ENCODE measurements around the gene PTH2R. TPM values are rescaled to one million over a fixed set of nuclear protein-coding genes. Genes with fewer than 3 reads are reported as not detected.

PTH2R gene
- total RNA-seq, 1 experiment from 2014 or later: 0.10 TPM

DNA sequence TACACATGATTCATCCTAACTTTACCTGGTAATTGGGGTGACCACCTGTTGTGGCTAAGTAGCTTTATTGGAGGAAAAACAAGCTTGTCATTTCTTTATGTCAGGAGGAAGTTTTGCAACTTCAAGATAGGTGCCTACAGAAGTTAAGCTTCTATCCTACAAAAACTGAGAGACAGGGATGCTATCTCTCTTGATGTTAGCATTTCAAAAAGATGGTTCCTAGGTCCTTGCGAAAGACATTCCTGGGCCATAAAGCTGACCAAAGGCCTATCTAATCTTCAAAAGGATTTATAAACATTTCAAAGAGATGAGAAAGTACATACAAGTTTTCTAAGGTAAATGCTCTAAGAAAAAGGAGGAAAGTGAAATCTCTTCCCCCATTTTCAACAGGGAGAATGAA, 61.0 kb downstream of the PTH2R start:
- Histone ChIP-seq H3K27ac (ENCODE audit: low read length) (no peak overlapping the region), H3K4me1 (ENCODE audit: control insufficient read depth, insufficient read depth, low read length) (no peaks in the 10 kb centered on the region), H3K4me3 (ENCODE audit: low read depth in 2 of 2, low read length in 2 of 2) (no peak overlapping the region), H3K27me3 (ENCODE audit: control insufficient read depth, insufficient read depth, low read length) (no peaks in the 10 kb centered on the region; the same call in 1 of the 2 replicates), H3K9me3 (ENCODE audit: control insufficient read depth, insufficient read depth, low read depth, low read length) (no peaks in the 10 kb centered on the region), H3K36me3 (ENCODE audit: control insufficient read depth, insufficient read depth, low read length) (no peaks in the 10 kb centered on the region)
- ATAC-seq (no peak), DNase-seq (ENCODE audit: low read depth, low spot score) (no peak)
- intact Hi-C loops (cut with micrococcal nuclease; ENCODE audit: unreplicated experiment) (loop anchor here (2.0 to 5.0 kb wide), 2 partner anchors 740 to 863 kb away; no protein-coding TSS in a partner anchor), in situ Hi-C loops (cut with HindIII; ENCODE audit: low pct_unique_long_range_greater_than_20kb, low sequenced_read_pairs) (no loop called here)
- TF ChIP-seq TCF7L2 (IDR thresholded peaks at IDR 0.05; ENCODE audit: low read depth, low read length) (no peak), SIN3A (IDR thresholded peaks at IDR 0.05; ENCODE audit: borderline replicate concordance, insufficient read depth, low read depth, low read length) (no peak), POLR2AphosphoS5 (IDR thresholded peaks at IDR 0.05; ENCODE audit: low read depth, low read length) (no peak)
- TF ChIP-seq, protein P1, sequence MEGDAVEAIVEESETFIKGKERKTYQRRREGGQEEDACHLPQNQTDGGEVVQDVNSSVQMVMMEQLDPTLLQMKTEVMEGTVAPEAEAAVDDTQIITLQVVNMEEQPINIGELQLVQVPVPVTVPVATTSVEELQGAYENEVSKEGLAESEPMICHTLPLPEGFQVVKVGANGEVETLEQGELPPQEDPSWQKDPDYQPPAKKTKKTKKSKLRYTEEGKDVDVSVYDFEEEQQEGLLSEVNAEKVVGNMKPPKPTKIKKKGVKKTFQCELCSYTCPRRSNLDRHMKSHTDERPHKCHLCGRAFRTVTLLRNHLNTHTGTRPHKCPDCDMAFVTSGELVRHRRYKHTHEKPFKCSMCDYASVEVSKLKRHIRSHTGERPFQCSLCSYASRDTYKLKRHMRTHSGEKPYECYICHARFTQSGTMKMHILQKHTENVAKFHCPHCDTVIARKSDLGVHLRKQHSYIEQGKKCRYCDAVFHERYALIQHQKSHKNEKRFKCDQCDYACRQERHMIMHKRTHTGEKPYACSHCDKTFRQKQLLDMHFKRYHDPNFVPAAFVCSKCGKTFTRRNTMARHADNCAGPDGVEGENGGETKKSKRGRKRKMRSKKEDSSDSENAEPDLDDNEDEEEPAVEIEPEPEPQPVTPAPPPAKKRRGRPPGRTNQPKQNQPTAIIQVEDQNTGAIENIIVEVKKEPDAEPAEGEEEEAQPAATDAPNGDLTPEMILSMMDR (IDR thresholded peaks at IDR 0.05): no peak
- TF ChIP-seq, protein P2, sequence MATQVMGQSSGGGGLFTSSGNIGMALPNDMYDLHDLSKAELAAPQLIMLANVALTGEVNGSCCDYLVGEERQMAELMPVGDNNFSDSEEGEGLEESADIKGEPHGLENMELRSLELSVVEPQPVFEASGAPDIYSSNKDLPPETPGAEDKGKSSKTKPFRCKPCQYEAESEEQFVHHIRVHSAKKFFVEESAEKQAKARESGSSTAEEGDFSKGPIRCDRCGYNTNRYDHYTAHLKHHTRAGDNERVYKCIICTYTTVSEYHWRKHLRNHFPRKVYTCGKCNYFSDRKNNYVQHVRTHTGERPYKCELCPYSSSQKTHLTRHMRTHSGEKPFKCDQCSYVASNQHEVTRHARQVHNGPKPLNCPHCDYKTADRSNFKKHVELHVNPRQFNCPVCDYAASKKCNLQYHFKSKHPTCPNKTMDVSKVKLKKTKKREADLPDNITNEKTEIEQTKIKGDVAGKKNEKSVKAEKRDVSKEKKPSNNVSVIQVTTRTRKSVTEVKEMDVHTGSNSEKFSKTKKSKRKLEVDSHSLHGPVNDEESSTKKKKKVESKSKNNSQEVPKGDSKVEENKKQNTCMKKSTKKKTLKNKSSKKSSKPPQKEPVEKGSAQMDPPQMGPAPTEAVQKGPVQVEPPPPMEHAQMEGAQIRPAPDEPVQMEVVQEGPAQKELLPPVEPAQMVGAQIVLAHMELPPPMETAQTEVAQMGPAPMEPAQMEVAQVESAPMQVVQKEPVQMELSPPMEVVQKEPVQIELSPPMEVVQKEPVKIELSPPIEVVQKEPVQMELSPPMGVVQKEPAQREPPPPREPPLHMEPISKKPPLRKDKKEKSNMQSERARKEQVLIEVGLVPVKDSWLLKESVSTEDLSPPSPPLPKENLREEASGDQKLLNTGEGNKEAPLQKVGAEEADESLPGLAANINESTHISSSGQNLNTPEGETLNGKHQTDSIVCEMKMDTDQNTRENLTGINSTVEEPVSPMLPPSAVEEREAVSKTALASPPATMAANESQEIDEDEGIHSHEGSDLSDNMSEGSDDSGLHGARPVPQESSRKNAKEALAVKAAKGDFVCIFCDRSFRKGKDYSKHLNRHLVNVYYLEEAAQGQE (IDR thresholded peaks at IDR 0.05; ENCODE audit: insufficient read depth in 1 of 2, low read depth in 2 of 2, low read length in 1 of 2): no peak
- ChIA-PET POLR2A (no interaction called here), CTCF (no interaction called here)
- BruUV-seq (replicated peaks): no TSS peak

DNA sequence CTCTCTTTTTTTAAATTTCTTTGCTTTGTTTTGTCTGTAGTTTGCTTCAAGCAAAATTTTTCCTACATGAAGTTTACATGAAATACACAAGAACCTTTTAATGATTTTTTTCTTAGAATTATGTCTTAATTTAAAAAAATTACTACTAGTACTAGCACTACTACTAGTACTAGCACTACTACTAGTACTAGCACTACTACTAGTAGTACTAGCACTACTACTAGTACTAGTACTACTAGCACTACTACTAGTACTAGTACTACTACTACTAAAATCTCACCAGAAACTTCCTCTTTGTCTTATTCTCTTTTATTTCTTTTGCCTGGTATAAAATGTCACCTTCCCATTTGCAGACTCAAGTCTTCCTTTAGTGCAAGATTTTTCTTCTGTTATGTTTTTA, 71.1 kb downstream of the PTH2R start:
- Histone ChIP-seq H3K36me3 (ENCODE audit: control insufficient read depth, insufficient read depth, low read length) (no peaks in the 10 kb centered on the region), H3K9me3 (ENCODE audit: control insufficient read depth, insufficient read depth, low read depth, low read length) (no peaks in the 10 kb centered on the region), H3K4me3 (ENCODE audit: low read depth in 2 of 2, low read length in 2 of 2) (no peak overlapping the region), H3K27me3 (ENCODE audit: control insufficient read depth, insufficient read depth, low read length) (no peaks in the 10 kb centered on the region), H3K27ac (ENCODE audit: low read length) (no peak overlapping the region), H3K4me1 (ENCODE audit: control insufficient read depth, insufficient read depth, low read length) (no peaks in the 10 kb centered on the region)
- TF ChIP-seq, protein P2 (IDR thresholded peaks at IDR 0.05; ENCODE audit: insufficient read depth in 1 of 2, low read depth in 2 of 2, low read length in 1 of 2): no peak
- TF ChIP-seq POLR2AphosphoS5 (IDR thresholded peaks at IDR 0.05; ENCODE audit: low read depth, low read length): no peak
- in situ Hi-C loops (cut with HindIII; ENCODE audit: low pct_unique_long_range_greater_than_20kb, low sequenced_read_pairs) (no loop called here), intact Hi-C loops (cut with micrococcal nuclease; ENCODE audit: unreplicated experiment) (no loop called here)
- no peak for ATAC-seq
- ChIA-PET POLR2A (no interaction called here), CTCF (no interaction called here)
- no TSS peak for BruUV-seq (replicated peaks)
- DNase-seq (ENCODE audit: low read depth, low spot score): no peak

All from Panc1 (cell line).